ENCODE results near the gene STXBP6. TPM values are rescaled to one million over a fixed set of nuclear protein-coding genes. Genes with fewer than 3 reads are reported as not detected.
"Not testable (repeated sequence)": the region's sequence is repeated elsewhere in the genome, so short reads cannot be mapped to it uniquely, and the experiment has no call there.

Gene STXBP6
- total RNA-seq, 2 experiments from 2014 or later = 0.10 to 0.34 TPM

- POLR2A ChIA-PET = no interaction called here
Observed at GRCh38 chr14:24846261-24846660, 203.7 kb downstream of the STXBP6 start.

DNA sequence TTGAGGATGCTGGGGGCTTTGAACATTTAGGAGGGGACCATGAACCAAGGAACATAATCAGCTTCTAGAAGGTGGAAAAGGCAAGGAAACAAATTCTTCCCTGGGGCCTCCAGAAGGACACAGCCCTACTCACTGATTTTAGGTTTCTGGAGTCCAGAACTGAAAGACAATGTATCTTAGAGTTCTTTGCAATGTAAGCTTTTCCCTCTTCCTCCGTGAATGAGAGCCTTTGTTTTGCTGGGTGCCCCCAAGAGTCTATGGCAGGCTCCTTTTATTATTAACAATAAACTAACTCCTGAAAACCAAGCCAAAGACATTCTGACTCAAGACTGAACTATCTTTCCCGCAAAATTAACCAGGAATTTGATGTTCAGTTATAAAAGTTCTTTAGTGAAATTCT is 204.1 kb downstream of the STXBP6 start:
- POLR2A ChIA-PET = no interaction called here

More at GRCh38 chr14:24846261-24846660, 203.7 kb downstream of the STXBP6 start:
- CTCF ChIA-PET = no interaction called here

GRCh38 chr14:24844011-24844410 is 205.9 kb downstream of the STXBP6 start:
- ChIA-PET POLR2A (no interaction called here), CTCF (interaction anchor here (0.7 to 1.3 kb wide), 2 partner anchors 16 to 133 kb away, joined by 3 to 4 read pairs; no protein-coding TSS in a partner anchor)

More for the DNA sequence above, 204.1 kb downstream of the STXBP6 start:
- CTCF ChIA-PET = no interaction called here

GRCh38 chr14:24843494-24843893 is 206.5 kb downstream of the STXBP6 start:
- POLR2A ChIA-PET = no interaction called here
- CTCF ChIA-PET = interaction anchor here (0.7 to 1.3 kb wide), 2 partner anchors 17 to 133 kb away, joined by 3 to 4 read pairs; no protein-coding TSS in a partner anchor

DNA sequence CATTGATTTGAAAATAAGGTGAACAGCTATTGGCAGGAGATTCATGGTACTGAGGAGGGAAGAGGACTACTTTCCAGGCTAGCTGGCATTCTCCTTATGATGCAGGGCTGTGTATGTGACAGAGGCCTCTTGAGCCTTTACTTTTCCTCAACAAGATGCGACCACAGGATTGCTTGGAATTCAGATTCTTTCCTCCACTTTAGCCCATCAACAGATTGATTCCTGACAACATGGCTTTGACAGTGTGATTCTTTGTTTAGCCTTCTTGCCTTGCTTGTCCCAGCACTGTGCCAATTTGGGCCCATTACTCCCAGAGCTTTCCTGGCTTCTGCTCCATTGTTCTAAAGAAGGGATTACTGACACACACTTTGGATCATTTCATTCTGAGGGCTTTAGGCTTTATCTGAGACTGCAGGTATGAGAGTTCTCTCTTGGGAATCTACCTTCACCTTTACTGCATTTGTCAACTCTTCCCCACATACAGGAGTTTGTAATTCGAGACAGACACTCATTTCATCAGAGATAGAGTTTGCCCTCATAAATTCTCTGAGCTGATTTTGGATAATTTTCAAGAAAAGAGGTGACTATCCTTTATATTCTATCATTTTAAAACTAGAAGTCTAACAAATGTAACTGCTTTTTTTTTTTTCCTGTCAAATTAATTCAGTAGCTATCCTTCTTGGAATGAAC is 209.6 kb downstream of the STXBP6 start:
- CTCF ChIA-PET = no interaction called here
- POLR2A ChIA-PET = no interaction called here

DNA sequence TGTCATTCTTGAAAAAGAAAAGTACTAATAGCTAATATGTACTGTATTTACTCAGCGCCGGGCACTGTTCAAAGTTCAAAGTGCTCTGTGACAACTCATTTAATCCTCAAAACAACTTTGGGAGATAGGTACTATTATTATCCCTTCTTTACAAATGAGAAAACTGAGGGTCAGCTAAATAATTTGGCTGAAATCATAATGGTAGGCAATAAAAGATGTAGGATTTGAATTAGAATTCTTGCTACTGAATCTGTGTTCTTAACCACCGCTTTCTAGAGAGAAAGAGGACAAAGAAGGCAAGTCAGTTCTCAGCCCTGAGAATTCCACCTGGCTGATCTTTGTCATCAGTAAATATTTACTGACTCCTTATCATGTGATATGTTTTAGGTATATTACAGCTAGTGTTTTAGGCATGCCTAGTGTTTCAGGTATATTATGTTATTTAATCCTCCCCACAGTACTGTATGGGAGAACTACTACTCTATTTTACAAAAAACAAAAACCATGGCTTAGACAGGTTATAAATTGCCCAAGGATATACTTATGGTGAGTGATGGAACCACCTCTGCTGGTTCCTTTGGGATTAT is 210.2 kb downstream of the STXBP6 start:
- ChIA-PET POLR2A (no interaction called here), CTCF (interaction anchor here (0.6 kb wide), 1 partner anchor 669 kb away, joined by 6 read pairs; no protein-coding TSS in a partner anchor)

- CTCF ChIA-PET = interaction anchor here (0.6 kb wide), 1 partner anchor 668 kb away, joined by 6 read pairs; no protein-coding TSS in a partner anchor
- POLR2A ChIA-PET = no interaction called here
Observed at GRCh38 chr14:24838945-24839616, 210.9 kb downstream of the STXBP6 start.

DNA sequence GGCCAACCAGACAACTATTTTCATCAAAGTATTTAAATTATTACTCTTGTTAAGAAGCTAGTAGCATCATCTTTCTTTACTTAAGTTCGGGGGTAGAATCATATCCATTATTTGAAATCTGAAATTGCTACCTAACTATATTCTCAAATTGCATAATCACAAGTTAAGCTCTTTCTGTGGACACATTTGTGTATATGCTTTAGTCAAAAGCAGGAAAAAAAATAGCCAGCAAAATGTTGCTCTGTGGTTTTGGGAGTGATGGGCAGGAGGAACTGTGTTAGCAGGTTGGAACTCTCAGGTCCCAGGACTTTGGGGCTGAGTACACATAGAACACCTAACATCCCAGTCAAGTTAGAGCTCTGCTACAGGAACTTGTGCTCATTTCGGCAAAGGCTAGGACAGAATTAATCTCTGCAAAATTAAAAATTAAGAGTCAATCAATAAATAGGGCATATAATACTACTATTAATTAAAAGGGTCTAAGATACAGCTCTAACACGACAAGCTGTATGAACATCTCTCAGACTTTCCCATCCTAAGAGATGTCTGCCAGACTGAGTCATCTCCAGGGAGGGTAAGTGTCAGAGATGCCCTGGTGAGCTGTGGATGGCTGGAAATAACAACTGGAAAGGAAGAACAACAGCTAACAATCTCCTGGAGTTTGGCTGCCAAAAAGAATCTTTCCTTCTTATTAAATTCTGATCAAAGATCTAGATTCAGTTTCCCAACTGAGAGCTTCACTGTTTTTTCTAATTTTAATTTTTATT is 212.5 kb downstream of the STXBP6 start:
- ChIA-PET CTCF (no interaction called here), POLR2A (no interaction called here)

GRCh38 chr14:24836324-24836723 is 213.6 kb downstream of the STXBP6 start:
- POLR2A ChIA-PET, CTCF ChIA-PET: not testable (repeated sequence)

DNA sequence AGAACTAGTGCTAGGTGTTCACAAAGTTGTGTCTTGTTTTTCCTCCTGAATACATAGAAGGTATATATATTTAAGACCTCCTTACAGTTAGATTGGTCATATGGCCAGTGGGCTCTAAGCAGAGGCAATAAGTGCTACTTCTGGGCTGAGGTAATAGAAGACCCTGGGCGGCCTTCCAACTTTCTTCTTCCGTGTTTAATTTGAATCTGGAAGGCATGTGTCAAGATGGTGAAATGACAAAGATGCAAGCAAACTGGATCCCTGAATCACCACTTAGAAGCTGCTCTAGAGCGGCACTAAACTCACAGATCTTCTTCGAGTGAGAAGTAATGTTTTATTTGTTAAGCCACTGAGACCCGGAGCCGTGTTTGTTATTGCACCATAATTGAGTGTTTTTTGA is 215.0 kb downstream of the STXBP6 start:
- ChIA-PET POLR2A (no interaction called here), CTCF (no interaction called here)

DNA sequence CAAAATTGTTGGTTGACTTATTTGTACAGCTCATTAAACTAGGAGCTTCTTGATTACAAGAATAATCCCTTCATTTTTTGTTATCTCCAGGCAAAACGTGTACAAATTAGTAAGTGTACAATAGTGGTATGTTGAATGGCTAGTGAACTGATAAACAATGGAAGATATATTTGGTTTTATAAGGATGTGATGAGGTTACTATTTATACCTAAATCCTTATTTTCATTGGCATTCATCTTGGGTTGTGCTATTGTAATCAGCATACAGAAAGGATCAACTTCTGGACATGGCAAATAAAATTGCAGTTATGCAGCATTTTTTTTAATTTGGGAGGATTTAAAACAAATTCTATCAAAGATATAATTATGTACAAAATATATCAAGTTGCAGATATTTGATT is 216.6 kb downstream of the STXBP6 start:
- ChIA-PET CTCF (no interaction called here), POLR2A (no interaction called here)

DNA sequence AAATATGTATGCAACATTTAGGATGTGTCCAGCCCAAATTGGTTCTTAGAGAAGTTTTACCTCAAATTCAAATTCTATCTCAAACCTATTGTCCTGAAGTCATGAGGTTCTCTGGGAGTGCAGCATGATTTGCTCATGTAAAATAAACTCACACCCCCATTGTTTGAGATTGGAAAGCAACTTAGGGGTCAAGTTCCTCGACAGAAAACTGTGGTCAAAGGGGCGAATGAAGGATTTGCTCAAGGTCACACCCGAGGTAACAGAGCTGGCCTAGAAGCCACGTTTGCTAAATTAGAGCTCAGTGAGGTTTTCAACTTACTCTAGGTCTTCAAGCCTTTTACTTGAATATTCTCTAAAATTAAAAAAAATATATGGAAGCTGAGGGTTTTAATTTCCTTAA is 218.3 kb downstream of the STXBP6 start:
- ChIA-PET CTCF (no interaction called here), POLR2A (no interaction called here)

GRCh38 chr14:24829862-24830261 is 220.1 kb downstream of the STXBP6 start:
- CTCF ChIA-PET = no interaction called here
- POLR2A ChIA-PET = no interaction called here

DNA sequence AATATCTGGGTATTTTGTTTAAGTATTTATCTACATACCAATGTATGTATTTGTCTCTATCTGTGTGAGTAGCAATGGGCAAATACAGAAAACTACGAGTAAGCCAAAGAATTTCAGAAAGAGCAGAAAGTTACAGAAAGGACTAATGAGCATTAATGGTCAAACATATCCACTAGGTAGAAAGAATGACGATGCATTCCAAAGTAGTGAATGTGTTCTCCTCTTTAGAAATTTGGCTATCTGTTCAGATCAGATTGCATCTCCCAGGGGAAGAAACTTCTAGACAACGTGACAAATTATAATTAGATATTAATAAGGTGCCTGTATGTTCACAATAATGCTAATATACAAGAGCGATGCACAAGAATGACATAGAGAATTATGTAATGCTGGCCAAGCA is 221.5 kb downstream of the STXBP6 start:
- CTCF ChIA-PET = no interaction called here
- POLR2A ChIA-PET = no interaction called here

DNA sequence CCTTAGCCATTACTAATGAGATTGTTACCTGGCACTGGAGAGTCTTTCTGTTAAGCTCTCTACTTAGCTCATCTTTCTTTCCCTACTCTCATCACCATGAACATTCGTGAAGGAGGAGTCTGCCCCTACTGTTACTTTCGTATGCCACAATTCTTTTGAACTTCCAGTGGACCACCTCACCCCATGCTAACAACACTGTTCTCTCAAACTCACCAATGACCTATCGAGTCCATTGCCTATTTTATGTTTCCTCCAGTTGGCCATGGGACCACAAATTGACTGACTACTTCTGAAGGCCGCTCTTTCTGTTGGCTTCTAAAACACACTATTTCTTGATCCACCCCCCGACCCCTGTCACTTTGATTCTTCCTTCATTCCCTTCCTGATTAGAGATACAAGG is 223.6 kb downstream of the STXBP6 start:
- ChIA-PET CTCF (no interaction called here), POLR2A (no interaction called here)

GRCh38 chr14:24820616-24821015 is 229.3 kb downstream of the STXBP6 start:
- ChIA-PET POLR2A (no interaction called here), CTCF (no interaction called here)

GRCh38 chr14:24818823-24819341 is 231.1 kb downstream of the STXBP6 start:
- CTCF ChIA-PET = no interaction called here
- POLR2A ChIA-PET = no interaction called here

DNA sequence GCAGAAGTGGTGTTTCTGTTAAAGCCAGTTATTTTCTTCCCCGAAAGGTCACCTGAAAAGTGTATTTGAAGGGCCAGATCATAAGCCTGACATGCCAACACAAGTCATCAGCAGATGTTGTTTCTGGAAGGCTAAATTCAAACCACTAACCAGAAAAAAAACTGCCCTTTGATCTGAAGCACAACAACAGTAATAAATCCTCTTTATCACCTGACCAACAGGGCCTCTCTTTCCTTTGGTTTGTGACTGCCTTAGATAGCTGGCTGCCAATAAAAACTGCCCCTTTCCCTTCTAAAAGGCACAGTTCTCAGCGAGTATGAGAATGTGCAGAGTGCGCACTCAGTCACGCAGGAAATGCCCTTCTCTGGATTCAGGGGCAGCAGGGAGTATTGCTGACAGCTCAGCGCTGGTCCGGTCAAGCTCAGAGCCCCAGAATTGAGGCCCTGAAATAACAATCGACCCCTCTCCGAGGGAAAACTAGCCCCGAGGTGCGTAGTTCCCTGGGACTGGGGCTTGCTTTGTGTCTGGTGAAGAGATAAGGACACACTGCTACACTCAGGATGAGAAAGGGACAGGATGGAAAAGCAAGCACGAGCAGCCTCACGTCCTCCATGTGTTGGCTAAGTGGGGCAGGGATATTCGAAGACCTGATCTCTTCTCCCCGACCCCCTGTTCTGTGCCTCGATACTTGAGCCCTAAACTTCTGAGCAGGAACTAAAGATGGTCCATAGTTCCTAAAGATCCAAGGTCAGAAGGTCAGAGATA is 231.7 kb downstream of the STXBP6 start:
- CTCF ChIA-PET = no interaction called here
- POLR2A ChIA-PET = no interaction called here

GRCh38 chr14:24817212-24818057 is 232.5 kb downstream of the STXBP6 start:
- ChIA-PET POLR2A (no interaction called here), CTCF (no interaction called here)

Measured in activated CD8-positive, alpha-beta memory T cell treated with anti-CD3 and anti-CD28 coated beads for 36 hours (primary cell).